ENCODE data around the gene RSPRY1.

RSPRY1 gene

DNA sequence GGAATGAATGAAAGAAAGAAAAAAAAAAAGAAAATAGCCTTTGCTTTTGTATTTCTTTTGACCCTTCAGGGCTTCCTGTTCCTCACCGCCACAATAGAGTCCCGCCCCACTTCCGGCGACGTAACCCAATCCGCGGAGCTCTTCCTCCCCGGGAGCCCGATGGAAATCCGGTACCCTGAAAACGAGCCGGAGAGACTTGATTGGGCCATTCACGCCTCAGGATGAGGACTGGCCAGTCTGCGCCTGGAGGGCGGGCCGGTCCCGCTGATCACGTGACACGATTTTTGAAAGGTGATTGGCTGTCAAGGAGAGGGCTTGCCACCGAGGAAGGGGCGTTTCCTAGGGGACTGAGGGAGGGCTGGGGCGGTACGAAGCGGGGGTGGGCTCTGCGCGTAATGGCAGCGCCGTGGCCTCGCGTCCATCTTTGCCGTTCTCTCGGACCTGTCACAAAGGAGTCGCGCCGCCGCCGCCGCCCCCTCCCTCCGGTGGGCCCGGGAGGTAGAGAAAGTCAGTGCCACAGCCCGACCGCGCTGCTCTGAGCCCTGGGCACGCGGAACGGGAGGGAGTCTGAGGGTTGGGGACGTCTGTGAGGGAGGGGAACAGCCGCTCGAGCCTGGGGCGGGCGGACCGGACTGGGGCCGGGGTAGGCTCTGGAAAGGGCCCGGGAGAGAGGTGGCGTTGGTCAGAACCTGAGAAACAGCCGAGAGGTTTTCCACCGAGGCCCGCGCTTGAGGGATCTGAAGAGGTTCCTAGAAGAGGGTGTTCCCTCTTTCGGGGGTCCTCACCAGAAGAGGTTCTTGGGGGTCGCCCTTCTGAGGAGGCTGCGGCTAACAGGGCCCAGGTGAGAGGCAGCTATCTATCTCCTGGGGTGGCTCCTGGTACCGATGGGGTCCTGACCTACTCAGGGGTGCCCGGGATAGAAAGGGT is at the start of gene RSPRY1, which contains the start of gene PSME3IP1:
TSS of gene RSPRY1 (plus strand) at position 385 of the 927 bp plus-strand sequence. CDS start 18,330 bp downstream, outside the sequence.
TSS of gene PSME3IP1 (minus strand) at position 95 of the 927 bp plus-strand sequence. CDS start 12,185 bp downstream, outside the sequence.
- peak; percentile 100 for DNase-seq

DNA sequence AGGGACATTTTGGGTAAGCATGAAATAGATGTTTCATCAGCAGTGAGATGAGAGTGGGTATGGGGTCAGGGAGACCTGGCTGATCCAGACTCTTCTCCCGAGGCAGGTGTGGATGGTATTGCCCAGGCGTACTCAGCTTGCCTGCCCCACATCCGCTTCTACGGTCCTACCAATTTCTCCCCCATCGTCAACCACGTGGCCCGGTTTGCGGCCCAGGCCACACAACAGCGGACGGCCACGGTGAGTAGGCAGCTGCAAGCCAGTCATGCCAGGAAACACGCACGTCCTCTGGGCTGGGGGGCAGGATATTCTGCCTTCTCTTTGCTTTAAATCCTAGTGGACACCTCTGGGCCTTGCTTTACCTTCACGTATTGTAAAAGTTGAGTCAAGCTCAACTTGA is 49.1 kb upstream of the RSPRY1 start:
- DNase-seq: no peak

DNA sequence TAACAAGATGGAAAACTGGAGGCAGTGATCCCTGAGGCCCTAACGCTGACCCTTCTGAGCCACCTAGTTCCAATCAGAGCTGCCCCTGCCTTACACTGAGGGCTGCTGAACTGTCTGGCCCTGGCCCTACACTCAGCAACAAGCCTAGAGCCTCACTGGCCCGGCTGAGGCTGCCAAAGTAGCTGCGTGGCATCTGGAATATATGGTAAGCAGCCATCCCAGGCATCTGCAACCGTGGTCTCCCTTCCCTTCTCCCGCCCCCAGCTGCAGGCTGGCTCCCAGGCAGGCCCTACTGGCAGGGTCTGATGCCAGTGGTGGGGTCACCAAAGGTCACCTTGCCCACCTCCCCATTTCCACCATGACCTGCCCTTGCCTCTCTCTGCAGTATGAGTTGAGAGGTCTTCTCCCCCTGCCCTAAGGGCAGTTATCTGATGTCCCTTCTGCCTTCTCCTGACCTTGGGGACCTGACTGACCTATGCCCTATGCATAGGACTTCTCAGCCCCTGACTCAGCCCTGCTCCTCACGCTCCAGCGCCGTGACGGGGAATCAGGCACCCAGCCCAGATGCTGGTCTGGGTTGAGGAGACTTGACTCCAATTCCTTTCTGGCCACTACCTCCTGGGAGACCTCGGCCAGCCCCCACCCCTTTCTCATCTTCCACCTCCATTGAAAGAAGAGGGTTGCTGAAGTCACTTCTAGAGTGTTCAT is 48.4 kb upstream of the RSPRY1 start:
- no peak for DNase-seq

DNA sequence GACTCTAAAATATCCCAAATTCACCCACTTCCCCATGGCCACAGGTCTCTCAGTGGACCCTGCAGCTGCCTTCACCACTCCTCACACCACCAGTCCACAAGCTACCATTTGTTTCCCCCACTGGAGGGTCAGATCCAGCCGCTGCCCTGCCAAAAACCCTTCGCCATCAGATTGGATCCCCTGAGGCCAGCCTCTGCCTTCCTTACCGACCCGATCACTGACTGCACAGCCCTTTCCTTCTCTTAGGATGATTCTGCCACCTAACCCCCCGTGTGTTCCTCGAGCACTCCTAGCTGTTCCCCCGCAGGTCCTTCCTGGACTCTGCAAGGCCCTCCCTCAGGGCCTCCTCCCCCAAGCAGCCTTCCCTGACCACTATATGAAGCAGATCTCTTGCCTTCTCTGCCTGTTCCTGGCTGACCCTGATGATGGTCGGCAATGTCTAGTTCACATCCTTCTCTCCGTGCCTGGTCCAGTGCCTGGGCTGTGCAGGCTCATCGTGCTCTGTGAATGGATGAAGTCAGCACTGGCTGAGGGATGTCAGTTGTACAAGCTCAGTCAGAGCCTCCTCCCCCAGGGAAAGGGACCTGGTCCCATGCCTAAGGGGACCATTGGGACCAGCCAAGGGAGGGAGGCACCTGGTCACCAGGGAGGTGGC is 47.7 kb upstream of the RSPRY1 start:
- DNase-seq: no peak

DNA sequence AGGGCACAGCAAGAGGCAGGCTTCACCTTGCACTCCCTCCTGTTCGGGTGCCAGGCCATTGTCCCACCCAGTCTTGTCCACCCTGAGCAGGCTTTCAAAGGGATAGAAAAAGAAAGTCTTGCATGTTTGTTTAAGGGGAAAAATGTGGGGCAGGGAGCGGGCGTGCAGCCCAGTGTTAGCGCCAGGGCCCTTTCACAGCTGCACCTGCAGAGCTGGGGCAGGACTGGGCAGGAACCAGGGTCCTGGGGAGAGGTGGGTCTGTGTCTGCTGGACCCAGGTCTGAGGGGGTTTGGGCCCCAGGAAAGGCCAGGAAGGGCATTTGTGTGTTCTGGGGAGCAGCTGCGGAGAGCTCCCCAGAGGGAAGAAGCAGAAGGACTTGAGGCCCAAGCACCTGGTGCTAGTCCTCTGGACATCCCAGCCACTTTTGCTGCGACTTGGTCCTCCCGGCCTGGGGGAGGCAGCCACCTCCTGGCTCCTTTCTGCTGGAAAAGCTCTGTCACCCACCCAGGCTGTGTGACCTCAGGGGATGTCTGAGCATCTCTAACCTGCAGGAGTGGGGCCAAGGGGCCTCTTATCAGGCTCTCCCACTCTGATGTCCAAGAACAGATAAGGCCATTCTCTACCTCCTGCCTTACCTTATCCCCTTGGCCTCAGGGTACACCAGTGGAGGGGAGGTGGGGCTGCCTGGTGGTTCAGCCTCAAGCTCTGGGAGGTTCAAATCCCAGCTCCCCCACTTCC is 45.0 kb upstream of the RSPRY1 start:
- DNase-seq: no peak

DNA sequence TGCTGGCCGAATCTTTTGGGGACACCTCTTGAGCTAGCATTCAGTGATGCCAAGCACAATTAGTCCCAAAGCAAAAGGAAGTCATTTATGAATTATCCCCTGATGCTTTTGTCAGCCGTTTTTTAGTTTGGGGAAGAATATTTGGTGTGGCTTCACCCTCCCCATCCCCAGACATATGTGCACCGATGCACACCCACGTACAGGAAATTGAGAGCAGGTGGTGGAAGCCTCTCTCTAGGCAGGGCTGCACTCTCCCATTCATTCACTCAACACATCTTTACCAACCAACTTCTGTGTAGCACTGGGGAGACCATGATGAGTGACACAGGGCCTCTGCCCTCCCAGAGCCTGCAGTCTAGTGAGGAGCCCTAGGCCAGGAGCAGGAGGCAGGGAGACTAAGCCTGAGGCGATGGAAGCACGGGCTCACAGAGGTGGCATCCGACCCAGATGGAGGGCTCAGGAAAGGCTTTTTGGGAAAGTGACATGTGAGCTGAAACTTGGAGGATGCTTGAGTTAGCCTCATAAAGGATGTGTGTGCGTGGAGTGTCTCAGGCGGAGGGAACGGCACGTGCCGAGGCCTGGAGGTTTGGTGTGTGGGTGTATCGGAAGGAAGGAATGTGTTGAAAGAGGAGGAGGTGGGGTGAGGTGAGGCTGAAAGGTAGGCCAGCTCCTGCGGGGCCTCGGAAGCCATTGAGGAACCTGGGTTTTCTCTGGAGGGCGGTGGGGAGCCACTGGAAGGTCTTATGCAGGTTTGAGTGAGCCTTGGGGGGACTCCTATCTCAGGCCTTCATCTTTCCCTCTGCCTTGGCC is 44.1 kb upstream of the RSPRY1 start:
- DNase-seq: peak; percentile 20

GRCh38 chr16:57143149-57143921 is 42.8 kb upstream of the RSPRY1 start:
- no peak for DNase-seq

- no peak for DNase-seq
These were observed 42.1 kb upstream of the RSPRY1 start for GRCh38 chr16:57144027-57144426.

- DNase-seq: no peak
These were observed 40.8 kb upstream of the RSPRY1 start for GRCh38 chr16:57145046-57146021.

- no peak for DNase-seq
These were observed 40.0 kb upstream of the RSPRY1 start for GRCh38 chr16:57146040-57146647.

DNA sequence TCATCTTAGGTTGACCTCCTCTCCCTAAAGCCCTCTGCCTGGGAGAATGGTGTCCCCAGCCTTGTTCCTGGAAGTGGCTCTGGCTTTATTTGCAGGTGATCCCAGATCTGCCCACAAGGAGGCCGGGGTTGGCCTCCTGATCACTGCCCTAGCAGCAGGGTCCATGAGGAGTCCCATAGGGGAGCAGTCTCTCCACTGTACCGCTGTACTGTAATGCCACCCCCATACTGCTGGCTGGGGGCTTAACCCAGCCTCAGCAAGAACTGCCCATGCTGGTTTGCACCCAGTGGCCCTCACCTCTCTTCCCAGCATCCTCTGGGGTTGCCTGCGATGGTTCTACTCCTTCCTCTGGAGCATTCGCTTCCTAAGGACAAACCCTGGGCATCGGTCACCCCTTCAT is 39.4 kb upstream of the RSPRY1 start:
- no peak for DNase-seq

- no peak for DNase-seq
These were observed 38.5 kb upstream of the RSPRY1 start for GRCh38 chr16:57147381-57148221.

DNA sequence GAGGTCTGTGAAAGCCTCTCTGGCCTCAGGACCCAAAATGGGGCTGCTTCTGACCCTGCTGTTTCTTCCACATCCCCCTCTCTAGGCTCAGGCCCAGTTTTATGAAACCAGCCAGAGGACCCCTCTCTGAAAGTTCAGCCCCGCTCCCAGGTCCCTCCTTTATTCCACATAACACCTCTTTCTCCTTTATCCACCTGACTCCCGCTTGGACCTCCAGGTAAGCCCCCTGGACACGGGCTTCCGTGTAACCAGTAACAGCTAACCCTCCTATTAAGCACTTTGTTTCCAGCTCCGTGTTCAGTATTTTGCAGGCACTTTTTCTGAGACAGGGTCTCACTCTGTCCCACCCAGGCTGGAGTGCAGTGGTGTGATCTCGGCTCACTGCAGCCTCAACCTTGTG is 37.6 kb upstream of the RSPRY1 start:
- no peak for DNase-seq

GRCh38 chr16:57149391-57149790 is 36.7 kb upstream of the RSPRY1 start:
- no peak for DNase-seq

GRCh38 chr16:57150682-57151330 is 35.3 kb upstream of the RSPRY1 start:
- DNase-seq: no peak

- DNase-seq: no peak
These were observed 34.8 kb upstream of the RSPRY1 start for GRCh38 chr16:57151369-57151768.

Data from CD4-positive, alpha-beta T cell treated with Interleukin-17A for 1 hour (primary cell).